Measurements from ENCODE around the gene RNF208. TPM values are rescaled to one million over a fixed set of nuclear protein-coding genes. Genes with fewer than 3 reads are reported as not detected.

Gene RNF208
- total and polyA plus RNA-seq, 9 of the 15 experiments (the other 6 are each of a cell fraction or from before 2014, with no cell fraction given): 0.15 to 6.9 (median 0.50) TPM; not detected in 2

DNA sequence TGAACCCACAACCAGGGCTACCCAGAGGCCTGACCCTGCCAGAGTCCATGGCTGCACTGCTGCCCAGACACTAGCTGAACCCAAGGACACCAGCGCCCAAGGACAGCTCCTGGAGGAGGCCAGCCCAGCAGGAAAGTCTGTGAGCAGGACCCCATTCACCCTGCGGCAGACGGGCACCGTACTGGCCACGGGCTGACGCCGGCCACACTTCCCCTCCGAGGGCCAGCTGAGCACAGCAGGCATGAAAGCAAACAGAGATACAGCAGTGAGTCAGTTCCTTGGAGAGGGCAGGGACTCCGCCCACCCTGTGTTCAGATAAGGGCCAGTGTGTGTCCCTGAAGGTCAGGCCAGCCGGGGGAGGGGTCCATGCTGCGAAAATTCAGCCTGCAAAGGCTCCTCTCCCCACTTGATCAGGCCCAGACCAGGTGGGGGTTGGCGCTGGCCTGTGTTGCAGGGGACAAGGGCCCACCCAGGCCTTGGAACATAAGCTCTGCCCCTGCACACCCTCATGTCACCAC, 3.2 kb downstream of the RNF208 start (continued):
- TF ChIP-seq, protein P1, sequence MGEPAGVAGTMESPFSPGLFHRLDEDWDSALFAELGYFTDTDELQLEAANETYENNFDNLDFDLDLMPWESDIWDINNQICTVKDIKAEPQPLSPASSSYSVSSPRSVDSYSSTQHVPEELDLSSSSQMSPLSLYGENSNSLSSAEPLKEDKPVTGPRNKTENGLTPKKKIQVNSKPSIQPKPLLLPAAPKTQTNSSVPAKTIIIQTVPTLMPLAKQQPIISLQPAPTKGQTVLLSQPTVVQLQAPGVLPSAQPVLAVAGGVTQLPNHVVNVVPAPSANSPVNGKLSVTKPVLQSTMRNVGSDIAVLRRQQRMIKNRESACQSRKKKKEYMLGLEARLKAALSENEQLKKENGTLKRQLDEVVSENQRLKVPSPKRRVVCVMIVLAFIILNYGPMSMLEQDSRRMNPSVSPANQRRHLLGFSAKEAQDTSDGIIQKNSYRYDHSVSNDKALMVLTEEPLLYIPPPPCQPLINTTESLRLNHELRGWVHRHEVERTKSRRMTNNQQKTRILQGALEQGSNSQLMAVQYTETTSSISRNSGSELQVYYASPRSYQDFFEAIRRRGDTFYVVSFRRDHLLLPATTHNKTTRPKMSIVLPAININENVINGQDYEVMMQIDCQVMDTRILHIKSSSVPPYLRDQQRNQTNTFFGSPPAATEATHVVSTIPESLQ (CRISPR knock-in tag; IDR thresholded peaks at IDR 0.05): 0 out of 2 replicates have a peak, but pooled peaks have one; percentile 53
- peak; percentile 12; the same call in 1 of the 2 replicates for TF ChIP-seq KLF16 (IDR thresholded peaks at IDR 0.05)
- TF ChIP-seq ZFPM2 (CRISPR knock-in tag; IDR thresholded peaks at IDR 0.05): 0 out of 2 replicates have a peak, but pooled peaks have one; percentile 53
- peak; percentile 73; the same call in 1 of the 2 replicates for TF ChIP-seq E2F3 (CRISPR knock-in tag; IDR thresholded peaks at IDR 0.05)
- peak; percentile 77 for TF ChIP-seq EP300 (IDR thresholded peaks at IDR 0.05; ENCODE audit: low read length)
- TF ChIP-seq KDM4B (IDR thresholded peaks at IDR 0.05; ENCODE audit: borderline replicate concordance in 2 of 2, low read depth in 1 of 2): peak in 1 of 2 experiments; percentile 72; a peak in 1 of 4 replicates
- 0 out of 2 replicates have a peak, but pooled peaks have one; percentile 40 for TF ChIP-seq ZNF41 (CRISPR knock-in tag; conservative IDR thresholded peaks at IDR 0.05)
- peak; percentile 97 for TF ChIP-seq JUND (IDR thresholded peaks at IDR 0.05; ENCODE audit: borderline replicate concordance, low read depth, low read length)
- TF ChIP-seq JUND (tag; IDR thresholded peaks at IDR 0.05; ENCODE audit: borderline replicate concordance, low read depth, low read length): peak; percentile 93; the same call in 1 of the 3 replicates
- TF ChIP-seq ZNF584 (CRISPR knock-in tag; IDR thresholded peaks at IDR 0.05; ENCODE audit: low read depth): no peak
- peak; percentile 20; the same call in 1 of the 2 replicates for TF ChIP-seq ZNF239 (CRISPR knock-in tag; IDR thresholded peaks at IDR 0.05)
- peak; percentile 51 for TF ChIP-seq ETV1 (tag; conservative IDR thresholded peaks at IDR 0.05; ENCODE audit: low read depth)
- TF ChIP-seq DACH1 (IDR thresholded peaks at IDR 0.05; ENCODE audit: partially characterized antibody): peak; percentile 92
- peak; percentile 40 for TF ChIP-seq NR2C1 (IDR thresholded peaks at IDR 0.05)
- peak; percentile 53; the same call in 1 of the 2 replicates for TF ChIP-seq NR2C1 (tag; IDR thresholded peaks at IDR 0.05)
- no peak for TF ChIP-seq PHB (CRISPR knock-in tag; IDR thresholded peaks at IDR 0.05)
- peak; percentile 17; the same call in 1 of the 2 replicates for TF ChIP-seq ZNF263 (CRISPR knock-in tag; IDR thresholded peaks at IDR 0.05; ENCODE audit: borderline replicate concordance)
- TF ChIP-seq, protein P2, sequence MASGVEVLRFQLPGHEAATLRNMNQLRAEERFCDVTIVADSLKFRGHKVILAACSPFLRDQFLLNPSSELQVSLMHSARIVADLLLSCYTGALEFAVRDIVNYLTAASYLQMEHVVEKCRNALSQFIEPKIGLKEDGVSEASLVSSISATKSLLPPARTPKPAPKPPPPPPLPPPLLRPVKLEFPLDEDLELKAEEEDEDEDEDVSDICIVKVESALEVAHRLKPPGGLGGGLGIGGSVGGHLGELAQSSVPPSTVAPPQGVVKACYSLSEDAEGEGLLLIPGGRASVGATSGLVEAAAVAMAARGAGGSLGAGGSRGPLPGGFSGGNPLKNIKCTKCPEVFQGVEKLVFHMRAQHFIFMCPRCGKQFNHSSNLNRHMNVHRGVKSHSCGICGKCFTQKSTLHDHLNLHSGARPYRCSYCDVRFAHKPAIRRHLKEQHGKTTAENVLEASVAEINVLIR (CRISPR knock-in tag; IDR thresholded peaks at IDR 0.05): 0 out of 2 replicates have a peak, but pooled peaks have one; percentile 25
- peak in 1 of 2 experiments; percentile 45; a peak in 1 of 3 replicates for TF ChIP-seq CBX3 (IDR thresholded peaks at IDR 0.05; ENCODE audit: borderline replicate concordance in 1 of 2, low read length in 2 of 2)
- 0 out of 2 replicates have a peak, but pooled peaks have one; percentile 44 for TF ChIP-seq TOE1 (IDR thresholded peaks at IDR 0.05; ENCODE audit: borderline replicate concordance)
- TF ChIP-seq TOE1 (CRISPR knock-in tag; IDR thresholded peaks at IDR 0.05; ENCODE audit: borderline replicate concordance, low read depth): peak; percentile 81; the same call in 1 of the 2 replicates
- TF ChIP-seq ZBTB9 (CRISPR knock-in tag; IDR thresholded peaks at IDR 0.05): peak; percentile 77; the same call in 1 of the 2 replicates
- TF ChIP-seq ETV5 (CRISPR knock-in tag; IDR thresholded peaks at IDR 0.05; ENCODE audit: low read depth): peak; percentile 80; the same call in 1 of the 2 replicates

Data from K562 (cell line).